ENCODE data around the gene FANCI. TPM values are rescaled to one million over a fixed set of nuclear protein-coding genes. Genes with fewer than 3 reads are reported as not detected.

FANCI gene
- total and polyA plus RNA-seq, 2 experiments from 2014 or later: 63.6 to 66.8 TPM

GRCh38 chr15:89364341-89364740, 120.6 kb downstream of the FANCI start (continued):
- TF ChIP-seq, protein P1, sequence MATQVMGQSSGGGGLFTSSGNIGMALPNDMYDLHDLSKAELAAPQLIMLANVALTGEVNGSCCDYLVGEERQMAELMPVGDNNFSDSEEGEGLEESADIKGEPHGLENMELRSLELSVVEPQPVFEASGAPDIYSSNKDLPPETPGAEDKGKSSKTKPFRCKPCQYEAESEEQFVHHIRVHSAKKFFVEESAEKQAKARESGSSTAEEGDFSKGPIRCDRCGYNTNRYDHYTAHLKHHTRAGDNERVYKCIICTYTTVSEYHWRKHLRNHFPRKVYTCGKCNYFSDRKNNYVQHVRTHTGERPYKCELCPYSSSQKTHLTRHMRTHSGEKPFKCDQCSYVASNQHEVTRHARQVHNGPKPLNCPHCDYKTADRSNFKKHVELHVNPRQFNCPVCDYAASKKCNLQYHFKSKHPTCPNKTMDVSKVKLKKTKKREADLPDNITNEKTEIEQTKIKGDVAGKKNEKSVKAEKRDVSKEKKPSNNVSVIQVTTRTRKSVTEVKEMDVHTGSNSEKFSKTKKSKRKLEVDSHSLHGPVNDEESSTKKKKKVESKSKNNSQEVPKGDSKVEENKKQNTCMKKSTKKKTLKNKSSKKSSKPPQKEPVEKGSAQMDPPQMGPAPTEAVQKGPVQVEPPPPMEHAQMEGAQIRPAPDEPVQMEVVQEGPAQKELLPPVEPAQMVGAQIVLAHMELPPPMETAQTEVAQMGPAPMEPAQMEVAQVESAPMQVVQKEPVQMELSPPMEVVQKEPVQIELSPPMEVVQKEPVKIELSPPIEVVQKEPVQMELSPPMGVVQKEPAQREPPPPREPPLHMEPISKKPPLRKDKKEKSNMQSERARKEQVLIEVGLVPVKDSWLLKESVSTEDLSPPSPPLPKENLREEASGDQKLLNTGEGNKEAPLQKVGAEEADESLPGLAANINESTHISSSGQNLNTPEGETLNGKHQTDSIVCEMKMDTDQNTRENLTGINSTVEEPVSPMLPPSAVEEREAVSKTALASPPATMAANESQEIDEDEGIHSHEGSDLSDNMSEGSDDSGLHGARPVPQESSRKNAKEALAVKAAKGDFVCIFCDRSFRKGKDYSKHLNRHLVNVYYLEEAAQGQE (IDR thresholded peaks at IDR 0.05; ENCODE audit: unreplicated experiment): no peak

DNA sequence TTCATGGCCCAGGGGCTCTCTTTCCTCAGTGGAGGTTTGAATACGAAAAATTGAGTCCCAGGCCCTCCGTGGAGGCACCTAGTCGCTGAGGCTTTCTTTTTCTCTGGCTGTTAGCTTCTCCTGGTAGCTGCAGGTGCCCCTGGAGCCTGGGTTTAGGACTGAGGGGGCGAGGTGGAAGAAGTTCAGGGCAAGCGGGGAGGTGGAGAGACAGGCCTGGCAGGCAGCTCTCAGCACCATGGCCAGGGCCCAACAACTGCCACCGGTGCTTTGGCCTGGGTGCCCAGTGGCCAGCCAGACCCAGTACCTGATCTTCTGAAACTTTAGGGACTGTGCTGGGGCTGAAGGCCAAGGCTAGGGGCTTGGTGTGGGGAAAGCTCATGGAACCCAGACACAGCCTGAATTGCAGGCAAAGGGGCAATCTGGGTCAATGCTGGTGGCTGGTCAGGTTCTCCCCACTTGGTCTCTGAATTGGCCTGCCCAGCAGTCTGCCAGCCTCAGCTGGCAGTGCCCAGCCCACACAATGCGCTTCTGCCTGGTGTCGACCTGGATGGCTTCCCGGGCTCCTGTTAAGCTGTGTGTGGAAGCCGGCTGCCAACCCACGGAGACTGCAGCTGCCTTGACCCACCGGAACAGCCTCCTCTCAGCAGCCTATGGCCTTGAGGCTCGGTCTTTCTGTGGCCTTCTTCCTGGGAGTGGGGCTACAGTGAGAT, 121.1 kb downstream of the FANCI start:
- Mint-ChIP-seq H3K4me3 (no peak overlapping the region), H3K4me1 (peaks cover 33% of the 10 kb centered on the region), H3K36me3 (ENCODE audit: low read depth) (peaks cover 3% of the 10 kb centered on the region; the same call in 1 of the 3 replicates), H3K27me3 (ENCODE audit: insufficient read depth, low read depth, poor library complexity) (peaks cover 97% of the 10 kb centered on the region), H3K9me3 (peaks cover 8% of the 10 kb centered on the region; the same call in 2 of the 3 replicates), H3K27ac (no peak overlapping the region)
- ATAC-seq (no peak), DNase-seq (ENCODE audit: low spot score) (no peak)
- no peak overlapping the region for H2AFZ ChIP-seq
- no peak overlapping the region for H3K4me2 ChIP-seq
- peaks cover 100% of the 10 kb centered on the region for H3K27me3 ChIP-seq (ENCODE audit: insufficient read depth)
- no peaks in the 10 kb centered on the region for H3K79me2 ChIP-seq (replicated peaks; ENCODE audit: insufficient read depth)
- no peak overlapping the region for H3K27ac ChIP-seq (ENCODE audit: low read depth)
- H3K36me3 ChIP-seq (ENCODE audit: insufficient read depth): no peaks in the 10 kb centered on the region; the same call in 1 of the 2 replicates
- peaks cover 17% of the 10 kb centered on the region; the same call in 1 of the 2 replicates for H3F3A ChIP-seq (replicated peaks; ENCODE audit: low read depth)
- H3K4me3 ChIP-seq: no peak overlapping the region
- no peaks in the 10 kb centered on the region for H3K9me2 ChIP-seq (ENCODE audit: insufficient read depth)
- H4K20me1 ChIP-seq (replicated peaks; ENCODE audit: insufficient read depth): peaks cover 32% of the 10 kb centered on the region
- H3K4me1 ChIP-seq (ENCODE audit: insufficient read depth): peaks cover 38% of the 10 kb centered on the region
- TF ChIP-seq ZNF331 (CRISPR knock-in tag; IDR thresholded peaks at IDR 0.05; ENCODE audit: low read depth) (no peak), EZH2 (IDR thresholded peaks at IDR 0.05; ENCODE audit: low read depth, unreplicated experiment) (peak; percentile 51), ETS1 (IDR thresholded peaks at IDR 0.05) (no peak), JUNB (IDR thresholded peaks at IDR 0.05; ENCODE audit: unreplicated experiment) (no peak), POLR2AphosphoS5 (IDR thresholded peaks at IDR 0.05; ENCODE audit: low read depth) (no peak), CREB1 (CRISPR knock-in tag; IDR thresholded peaks at IDR 0.05; ENCODE audit: low read depth) (no peak)
- TF ChIP-seq, protein P2, sequence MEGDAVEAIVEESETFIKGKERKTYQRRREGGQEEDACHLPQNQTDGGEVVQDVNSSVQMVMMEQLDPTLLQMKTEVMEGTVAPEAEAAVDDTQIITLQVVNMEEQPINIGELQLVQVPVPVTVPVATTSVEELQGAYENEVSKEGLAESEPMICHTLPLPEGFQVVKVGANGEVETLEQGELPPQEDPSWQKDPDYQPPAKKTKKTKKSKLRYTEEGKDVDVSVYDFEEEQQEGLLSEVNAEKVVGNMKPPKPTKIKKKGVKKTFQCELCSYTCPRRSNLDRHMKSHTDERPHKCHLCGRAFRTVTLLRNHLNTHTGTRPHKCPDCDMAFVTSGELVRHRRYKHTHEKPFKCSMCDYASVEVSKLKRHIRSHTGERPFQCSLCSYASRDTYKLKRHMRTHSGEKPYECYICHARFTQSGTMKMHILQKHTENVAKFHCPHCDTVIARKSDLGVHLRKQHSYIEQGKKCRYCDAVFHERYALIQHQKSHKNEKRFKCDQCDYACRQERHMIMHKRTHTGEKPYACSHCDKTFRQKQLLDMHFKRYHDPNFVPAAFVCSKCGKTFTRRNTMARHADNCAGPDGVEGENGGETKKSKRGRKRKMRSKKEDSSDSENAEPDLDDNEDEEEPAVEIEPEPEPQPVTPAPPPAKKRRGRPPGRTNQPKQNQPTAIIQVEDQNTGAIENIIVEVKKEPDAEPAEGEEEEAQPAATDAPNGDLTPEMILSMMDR (conservative IDR thresholded peaks at IDR 0.05; ENCODE audit: low read depth in 2 of 2): no peak
- TF ChIP-seq, protein P1 (IDR thresholded peaks at IDR 0.05; ENCODE audit: unreplicated experiment): peak; percentile 76

Data from GM23338 (cell line).